Ishikawa (cell line): ENCODE data around the gene CCDC93.

Experiments used
- CEBPB ChIP-seq: IDR thresholded peaks from 2 replicates; pipeline ENCODE4 v1.6.1; 2012
- CREB1 ChIP-seq: IDR thresholded peaks from 2 replicates; pipeline ENCODE4 v1.6.1; 2012; ENCODE audit warnings: low read depth
- EGR1 ChIP-seq: IDR thresholded peaks from 2 replicates; pipeline ENCODE4 v1.6.1; 2012
- EP300 ChIP-seq: IDR thresholded peaks from 2 replicates; pipeline ENCODE4 v1.6.1; 2012; ENCODE audit warnings: borderline replicate concordance
- FOXM1 ChIP-seq: IDR thresholded peaks from 2 replicates; pipeline ENCODE4 v1.6.1; 2012; ENCODE audit warnings: low read depth, borderline replicate concordance
- MAX ChIP-seq: IDR thresholded peaks from 2 replicates; pipeline ENCODE4 v1.6.1; 2012
- NFIC ChIP-seq: IDR thresholded peaks from 2 replicates; pipeline ENCODE4 v1.6.1; 2012
- RAD21 ChIP-seq: IDR thresholded peaks from 2 replicates; pipeline ENCODE4 v1.6.1; 2012; ENCODE audit warnings: low read depth
- TAF1 ChIP-seq: IDR thresholded peaks from 2 replicates; pipeline ENCODE4 v1.6.1; 2012; ENCODE audit warnings: low read depth, mild to moderate bottlenecking
- TCF12 ChIP-seq: IDR thresholded peaks from 2 replicates; pipeline ENCODE4 v1.6.1; 2012; ENCODE audit warnings: low read depth
- TEAD4 ChIP-seq: IDR thresholded peaks from 2 replicates; pipeline ENCODE4 v1.6.1; 2012
- USF1 ChIP-seq: IDR thresholded peaks from 2 replicates; pipeline ENCODE4 v1.6.1; 2012
- YY1 ChIP-seq: IDR thresholded peaks from 2 replicates; pipeline ENCODE4 v1.6.1; 2012; ENCODE audit warnings: low read depth
- ZBTB7A ChIP-seq: IDR thresholded peaks from 2 replicates; pipeline ENCODE4 v1.6.1; 2012; ENCODE audit warnings: low read depth
- TF ChIP-seq, protein P1 (sequence below): IDR thresholded peaks from 2 replicates; pipeline ENCODE4 v1.6.1; 2012; ENCODE audit warnings: low read depth, mild to moderate bottlenecking

The CCDC93 gene

DNA sequence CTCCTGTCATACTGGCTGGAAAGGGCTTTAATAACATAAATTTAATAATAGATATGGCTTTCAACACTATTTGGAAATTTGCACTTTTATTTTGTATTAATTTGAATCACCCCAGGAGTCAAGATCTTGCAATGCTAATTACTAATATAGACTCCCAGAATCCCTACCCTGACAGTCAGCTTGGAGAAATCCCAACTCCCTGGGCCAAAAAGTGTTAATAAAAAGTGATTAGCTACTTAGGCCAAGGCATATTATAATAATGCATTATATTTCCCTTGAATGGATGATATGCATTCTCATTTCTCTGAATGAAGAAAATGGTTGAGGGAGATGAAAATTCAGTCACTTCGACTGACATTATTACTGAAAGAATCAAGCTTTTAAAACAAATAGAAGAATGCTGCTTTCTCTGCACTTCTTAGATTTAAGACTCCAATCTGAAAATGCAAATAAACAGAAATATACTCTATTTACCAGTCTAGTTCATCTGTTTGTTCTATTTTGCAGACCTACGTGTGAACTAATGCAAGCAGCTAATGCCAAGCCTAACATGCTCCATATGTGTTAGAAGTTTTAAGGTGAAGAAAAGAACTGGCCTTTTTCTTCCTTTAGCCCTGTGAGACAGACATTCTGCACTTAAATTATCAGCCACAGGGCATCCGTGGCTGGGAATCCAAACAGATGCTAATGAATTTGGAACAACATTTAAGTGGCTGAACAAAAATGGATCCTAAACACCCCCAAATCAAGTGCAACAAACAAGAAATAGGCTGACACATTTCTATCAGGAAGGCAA is 40.5 kb upstream of the CCDC93 start:
- TF ChIP-seq, protein P1, sequence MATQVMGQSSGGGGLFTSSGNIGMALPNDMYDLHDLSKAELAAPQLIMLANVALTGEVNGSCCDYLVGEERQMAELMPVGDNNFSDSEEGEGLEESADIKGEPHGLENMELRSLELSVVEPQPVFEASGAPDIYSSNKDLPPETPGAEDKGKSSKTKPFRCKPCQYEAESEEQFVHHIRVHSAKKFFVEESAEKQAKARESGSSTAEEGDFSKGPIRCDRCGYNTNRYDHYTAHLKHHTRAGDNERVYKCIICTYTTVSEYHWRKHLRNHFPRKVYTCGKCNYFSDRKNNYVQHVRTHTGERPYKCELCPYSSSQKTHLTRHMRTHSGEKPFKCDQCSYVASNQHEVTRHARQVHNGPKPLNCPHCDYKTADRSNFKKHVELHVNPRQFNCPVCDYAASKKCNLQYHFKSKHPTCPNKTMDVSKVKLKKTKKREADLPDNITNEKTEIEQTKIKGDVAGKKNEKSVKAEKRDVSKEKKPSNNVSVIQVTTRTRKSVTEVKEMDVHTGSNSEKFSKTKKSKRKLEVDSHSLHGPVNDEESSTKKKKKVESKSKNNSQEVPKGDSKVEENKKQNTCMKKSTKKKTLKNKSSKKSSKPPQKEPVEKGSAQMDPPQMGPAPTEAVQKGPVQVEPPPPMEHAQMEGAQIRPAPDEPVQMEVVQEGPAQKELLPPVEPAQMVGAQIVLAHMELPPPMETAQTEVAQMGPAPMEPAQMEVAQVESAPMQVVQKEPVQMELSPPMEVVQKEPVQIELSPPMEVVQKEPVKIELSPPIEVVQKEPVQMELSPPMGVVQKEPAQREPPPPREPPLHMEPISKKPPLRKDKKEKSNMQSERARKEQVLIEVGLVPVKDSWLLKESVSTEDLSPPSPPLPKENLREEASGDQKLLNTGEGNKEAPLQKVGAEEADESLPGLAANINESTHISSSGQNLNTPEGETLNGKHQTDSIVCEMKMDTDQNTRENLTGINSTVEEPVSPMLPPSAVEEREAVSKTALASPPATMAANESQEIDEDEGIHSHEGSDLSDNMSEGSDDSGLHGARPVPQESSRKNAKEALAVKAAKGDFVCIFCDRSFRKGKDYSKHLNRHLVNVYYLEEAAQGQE = no peak
- no peak for TF ChIP-seq TEAD4

DNA sequence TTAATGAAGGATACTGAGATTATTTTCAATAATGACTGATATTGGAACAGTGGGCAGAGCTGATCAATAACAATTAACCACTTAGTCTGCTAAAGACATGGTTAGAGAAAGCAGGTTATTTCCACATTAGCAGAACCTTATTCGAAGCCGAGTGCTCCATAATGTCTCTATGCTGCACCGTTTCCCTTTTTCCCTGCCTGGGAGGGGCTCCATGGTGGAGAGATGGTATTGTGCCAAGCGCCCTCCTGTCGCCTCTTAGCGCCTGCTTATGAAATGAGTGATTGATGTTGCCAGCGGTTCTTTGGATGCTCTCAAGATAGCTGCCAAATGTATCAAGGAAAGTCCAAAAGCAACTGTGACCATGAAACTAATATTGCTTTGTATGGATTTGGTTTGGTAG is 39.8 kb upstream of the CCDC93 start:
- no peak for TF ChIP-seq USF1
- TF ChIP-seq TCF12 = no peak

DNA sequence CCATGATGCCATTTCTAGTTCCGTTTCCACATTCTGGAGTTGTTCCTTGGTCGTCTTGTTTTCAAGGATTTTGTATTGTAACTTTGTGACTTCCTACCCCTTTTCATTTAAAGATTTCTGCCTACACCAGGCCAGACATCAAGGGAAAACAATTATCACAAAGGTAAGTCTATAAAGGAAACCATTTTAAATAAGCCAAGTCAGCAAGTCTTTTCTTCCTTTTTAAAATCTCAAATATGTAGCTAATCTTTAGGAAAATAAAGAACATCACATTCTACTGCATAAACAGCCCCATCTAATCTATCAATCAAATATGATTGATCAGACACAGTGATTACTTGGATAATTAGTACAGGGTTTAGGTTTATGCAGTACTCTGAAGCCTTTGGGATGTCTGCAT is 38.6 kb upstream of the CCDC93 start:
- TF ChIP-seq ZBTB7A = no peak
- no peak for TF ChIP-seq RAD21
- no peak for TF ChIP-seq CEBPB
- no peak for TF ChIP-seq TAF1
- no peak for TF ChIP-seq CREB1

DNA sequence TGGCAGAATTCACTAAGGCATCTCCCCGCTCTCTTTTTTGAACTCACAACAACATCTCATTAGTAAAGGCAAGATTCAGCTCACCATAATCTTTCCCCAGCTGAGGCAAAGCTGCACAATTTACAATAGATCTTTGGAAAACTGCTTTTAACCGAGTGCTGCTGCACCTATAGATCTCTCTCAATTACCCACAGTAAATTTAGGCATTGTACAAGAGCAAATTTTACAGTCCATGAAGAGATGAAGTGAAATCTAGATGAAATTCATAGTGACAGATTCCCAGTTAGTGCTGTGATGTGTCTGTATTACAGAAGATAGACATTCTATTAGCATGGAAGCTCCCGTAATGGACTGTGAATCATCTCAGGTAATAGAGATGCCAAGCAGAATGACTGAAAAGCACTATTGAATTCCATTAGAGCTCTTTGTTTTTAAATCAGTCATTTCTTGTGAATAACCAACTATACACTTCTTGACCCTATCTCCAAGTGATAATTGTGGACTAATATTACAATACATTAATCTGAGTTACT is 38.0 kb upstream of the CCDC93 start:
- no peak for TF ChIP-seq FOXM1
- no peak for TF ChIP-seq EP300
- TF ChIP-seq USF1 = no peak
- no peak for TF ChIP-seq YY1
- no peak for TF ChIP-seq RAD21
- TF ChIP-seq MAX = no peak
- TF ChIP-seq, protein P1 = no peak
- no peak for TF ChIP-seq TEAD4
- no peak for TF ChIP-seq ZBTB7A
- TF ChIP-seq CREB1 = no peak
- no peak for TF ChIP-seq CEBPB
- TF ChIP-seq EGR1 = no peak
- no peak for TF ChIP-seq TAF1

- no peak for TF ChIP-seq NFIC
- no peak for TF ChIP-seq CREB1
- no peak for TF ChIP-seq TCF12
- TF ChIP-seq FOXM1 = no peak
- no peak for TF ChIP-seq USF1
- TF ChIP-seq EGR1 = no peak
- TF ChIP-seq, protein P1 = no peak
- no peak for TF ChIP-seq MAX
Measured at GRCh38 chr2:118050974-118051373, 37.1 kb upstream of the CCDC93 start.
